SK-N-SH treated with all-trans-retinoic acid at 6 μM for 48 hours (cell line): Measurements from ENCODE around the gene PLD1.

Experiments
- ATAC-seq: fragments of 200-7000 bp; cut with Tn5 transposase; 3 replicates; pipeline ENCODE4 v1.9.1; 2020; ENCODE audit warnings: mild to moderate bottlenecking, moderate library complexity
- ARNTL ChIP-seq: fragments of 450-650 bp; formaldehyde crosslinking; IDR thresholded peaks from 2 replicates; pipeline ENCODE4 v1.5.0; 2020; ENCODE audit warnings: low read depth, mild to moderate bottlenecking, moderate library complexity, borderline replicate concordance
- BACH2 ChIP-seq: fragments of 250-450 bp; sonication (Bioruptor Pico); IDR thresholded peaks from 2 replicates; pipeline ENCODE4 v1.9.0; 2021; ENCODE audit warnings: mild to moderate bottlenecking, borderline replicate concordance
- CSDC2 ChIP-seq: fragments of 250-450 bp; sonication (Bioruptor Pico); IDR thresholded peaks from 2 replicates; pipeline ENCODE4 v1.5.0; 2020; ENCODE audit warnings: mild to moderate bottlenecking, moderate library complexity
- ESRRG ChIP-seq: fragments of 250-450 bp; sonication (Bioruptor Pico); IDR thresholded peaks from 2 replicates; pipeline ENCODE4 v1.6.1; 2021; ENCODE audit warnings: mild to moderate bottlenecking
- GLIS3 ChIP-seq: fragments of 250-450 bp; sonication (Bioruptor Pico); IDR thresholded peaks from 2 replicates; pipeline ENCODE4 v1.5.0; 2020; ENCODE audit warnings: mild to moderate bottlenecking, moderate library complexity
- ISL1 ChIP-seq: fragments of 250-450 bp; sonication (Bioruptor Pico); IDR thresholded peaks from 2 replicates; pipeline ENCODE4 v2.1.2; 2022; ENCODE audit warnings: mild to moderate bottlenecking, moderate library complexity
- OSR1 ChIP-seq: fragments of 250-450 bp; sonication (Bioruptor Pico); IDR thresholded peaks from 2 replicates; pipeline ENCODE4 v1.8.0; 2022; ENCODE audit warnings: moderate library complexity, mild to moderate bottlenecking, inconsistent platforms
- PPARA ChIP-seq: fragments of 250-450 bp; sonication (Bioruptor Pico); IDR thresholded peaks from 2 replicates; pipeline ENCODE4 v1.5.0; 2020; ENCODE audit warnings: mild to moderate bottlenecking, borderline replicate concordance
- RARB ChIP-seq: fragments of 250-450 bp; sonication (Bioruptor Pico); IDR thresholded peaks from 2 replicates; pipeline ENCODE4 v1.8.0; 2021; ENCODE audit warnings: mild to moderate bottlenecking, moderate library complexity
- SNAI2 ChIP-seq: fragments of 250-450 bp; sonication (Bioruptor Pico); IDR thresholded peaks from 2 replicates; pipeline ENCODE4 v1.5.0; 2020; ENCODE audit warnings: mild to moderate bottlenecking, moderate library complexity
- TCF4 ChIP-seq: fragments of 250-450 bp; sonication (Bioruptor Pico); IDR thresholded peaks from 2 replicates; pipeline ENCODE4 v1.8.0; 2021; ENCODE audit warnings: mild to moderate bottlenecking, moderate library complexity, borderline replicate concordance
- TOX ChIP-seq: fragments of 250-450 bp; sonication (Bioruptor Pico); IDR thresholded peaks from 2 replicates; pipeline ENCODE4 v1.8.0; 2021; ENCODE audit warnings: mild to moderate bottlenecking, moderate library complexity, borderline replicate concordance
- ZC3H10 ChIP-seq: fragments of 250-450 bp; sonication (Bioruptor Pico); IDR thresholded peaks from 2 replicates; pipeline ENCODE4 v1.5.1; 2021; ENCODE audit warnings: mild to moderate bottlenecking, moderate library complexity
- ZFP30 ChIP-seq: fragments of 450-650 bp; formaldehyde crosslinking; IDR thresholded peaks from 2 replicates; pipeline ENCODE4 v1.5.0; 2022; ENCODE audit warnings: mild to moderate bottlenecking, moderate library complexity
- ZNF565 ChIP-seq: fragments of 450-650 bp; formaldehyde crosslinking; conservative IDR thresholded peaks from 2 replicates; pipeline ENCODE4 v1.5.0; 2020; ENCODE audit warnings: low read depth, mild to moderate bottlenecking, moderate library complexity
- ZNF8 ChIP-seq: fragments of 450-650 bp; formaldehyde crosslinking; IDR thresholded peaks from 2 replicates; pipeline ENCODE4 v1.5.0; 2020; ENCODE audit warnings: mild to moderate bottlenecking, moderate library complexity
- TF ChIP-seq, protein P1 (sequence below): fragments of 250-450 bp; sonication (Bioruptor Pico); IDR thresholded peaks from 2 replicates; pipeline ENCODE4 v1.5.1; 2020; ENCODE audit warnings: low read depth, mild to moderate bottlenecking, moderate library complexity
- TF ChIP-seq, protein P2 (sequence below): fragments of 250-450 bp; sonication (Bioruptor Pico); IDR thresholded peaks from 2 replicates; pipeline ENCODE4 v1.8.0; 2021; ENCODE audit warnings: low read depth, mild to moderate bottlenecking, moderate library complexity, borderline replicate concordance
- TF ChIP-seq, protein P3 (sequence below): fragments of 250-450 bp; sonication (Bioruptor Pico); IDR thresholded peaks from 2 replicates; pipeline ENCODE4 v1.5.1; 2021; ENCODE audit warnings: mild to moderate bottlenecking, moderate library complexity
- TF ChIP-seq, protein P4 (sequence below): fragments of 250-450 bp; sonication (Bioruptor Pico); IDR thresholded peaks from 2 replicates; pipeline ENCODE4 v1.5.0; 2020; ENCODE audit warnings: mild to moderate bottlenecking, moderate library complexity

The PLD1 gene

DNA sequence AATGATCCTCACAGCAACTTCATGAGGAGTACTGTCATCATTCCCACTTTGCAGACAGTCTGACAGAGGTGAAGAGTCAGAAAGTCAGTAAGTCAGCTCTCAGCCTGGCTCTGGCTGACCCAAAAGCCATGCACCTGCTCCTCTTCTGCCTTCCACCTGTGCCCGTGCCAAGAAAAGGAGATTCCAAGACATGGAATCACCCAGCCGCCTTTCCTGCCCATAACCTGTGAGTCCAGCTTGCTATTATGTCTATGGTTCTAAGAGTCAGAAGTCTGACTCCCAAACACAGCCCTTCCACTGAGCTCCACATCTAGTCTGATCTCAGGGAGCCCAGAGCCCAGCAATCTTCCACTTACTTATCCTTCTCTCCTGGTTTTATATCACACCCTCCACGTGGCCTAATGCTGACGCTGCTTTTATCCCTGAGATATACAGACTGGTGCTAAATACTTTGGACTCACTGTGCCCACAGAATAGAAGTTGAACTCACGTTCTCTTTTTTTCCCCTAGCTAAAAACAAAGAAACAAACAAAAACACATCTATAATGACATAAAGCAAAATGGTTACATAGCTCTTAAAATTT, 66.0 kb downstream of the PLD1 start:
- TF ChIP-seq ZC3H10 (CRISPR knock-in tag) (no peak), SNAI2 (CRISPR knock-in tag) (no peak), BACH2 (no peak), CSDC2 (CRISPR knock-in tag) (no peak), RARB (no peak), TCF4 (CRISPR knock-in tag) (no peak), ZNF8 (CRISPR knock-in tag) (no peak), ESRRG (CRISPR knock-in tag) (no peak), ZFP30 (CRISPR knock-in tag) (no peak), ARNTL (CRISPR knock-in tag) (no peak), ISL1 (no peak), ZNF565 (CRISPR knock-in tag) (no peak), OSR1 (CRISPR knock-in tag) (no peak)
- TF ChIP-seq, protein P1, sequence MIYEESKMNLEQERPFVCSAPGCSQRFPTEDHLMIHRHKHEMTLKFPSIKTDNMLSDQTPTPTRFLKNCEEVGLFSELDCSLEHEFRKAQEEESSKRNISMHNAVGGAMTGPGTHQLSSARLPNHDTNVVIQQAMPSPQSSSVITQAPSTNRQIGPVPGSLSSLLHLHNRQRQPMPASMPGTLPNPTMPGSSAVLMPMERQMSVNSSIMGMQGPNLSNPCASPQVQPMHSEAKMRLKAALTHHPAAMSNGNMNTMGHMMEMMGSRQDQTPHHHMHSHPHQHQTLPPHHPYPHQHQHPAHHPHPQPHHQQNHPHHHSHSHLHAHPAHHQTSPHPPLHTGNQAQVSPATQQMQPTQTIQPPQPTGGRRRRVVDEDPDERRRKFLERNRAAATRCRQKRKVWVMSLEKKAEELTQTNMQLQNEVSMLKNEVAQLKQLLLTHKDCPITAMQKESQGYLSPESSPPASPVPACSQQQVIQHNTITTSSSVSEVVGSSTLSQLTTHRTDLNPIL (CRISPR knock-in tag) = no peak
- TF ChIP-seq, protein P2, sequence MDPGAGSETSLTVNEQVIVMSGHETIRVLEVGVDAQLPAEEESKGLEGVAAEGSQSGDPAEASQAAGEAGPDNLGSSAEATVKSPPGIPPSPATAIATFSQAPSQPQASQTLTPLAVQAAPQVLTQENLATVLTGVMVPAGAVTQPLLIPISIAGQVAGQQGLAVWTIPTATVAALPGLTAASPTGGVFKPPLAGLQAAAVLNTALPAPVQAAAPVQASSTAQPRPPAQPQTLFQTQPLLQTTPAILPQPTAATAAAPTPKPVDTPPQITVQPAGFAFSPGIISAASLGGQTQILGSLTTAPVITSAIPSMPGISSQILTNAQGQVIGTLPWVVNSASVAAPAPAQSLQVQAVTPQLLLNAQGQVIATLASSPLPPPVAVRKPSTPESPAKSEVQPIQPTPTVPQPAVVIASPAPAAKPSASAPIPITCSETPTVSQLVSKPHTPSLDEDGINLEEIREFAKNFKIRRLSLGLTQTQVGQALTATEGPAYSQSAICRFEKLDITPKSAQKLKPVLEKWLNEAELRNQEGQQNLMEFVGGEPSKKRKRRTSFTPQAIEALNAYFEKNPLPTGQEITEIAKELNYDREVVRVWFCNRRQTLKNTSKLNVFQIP (CRISPR knock-in tag) = no peak

DNA sequence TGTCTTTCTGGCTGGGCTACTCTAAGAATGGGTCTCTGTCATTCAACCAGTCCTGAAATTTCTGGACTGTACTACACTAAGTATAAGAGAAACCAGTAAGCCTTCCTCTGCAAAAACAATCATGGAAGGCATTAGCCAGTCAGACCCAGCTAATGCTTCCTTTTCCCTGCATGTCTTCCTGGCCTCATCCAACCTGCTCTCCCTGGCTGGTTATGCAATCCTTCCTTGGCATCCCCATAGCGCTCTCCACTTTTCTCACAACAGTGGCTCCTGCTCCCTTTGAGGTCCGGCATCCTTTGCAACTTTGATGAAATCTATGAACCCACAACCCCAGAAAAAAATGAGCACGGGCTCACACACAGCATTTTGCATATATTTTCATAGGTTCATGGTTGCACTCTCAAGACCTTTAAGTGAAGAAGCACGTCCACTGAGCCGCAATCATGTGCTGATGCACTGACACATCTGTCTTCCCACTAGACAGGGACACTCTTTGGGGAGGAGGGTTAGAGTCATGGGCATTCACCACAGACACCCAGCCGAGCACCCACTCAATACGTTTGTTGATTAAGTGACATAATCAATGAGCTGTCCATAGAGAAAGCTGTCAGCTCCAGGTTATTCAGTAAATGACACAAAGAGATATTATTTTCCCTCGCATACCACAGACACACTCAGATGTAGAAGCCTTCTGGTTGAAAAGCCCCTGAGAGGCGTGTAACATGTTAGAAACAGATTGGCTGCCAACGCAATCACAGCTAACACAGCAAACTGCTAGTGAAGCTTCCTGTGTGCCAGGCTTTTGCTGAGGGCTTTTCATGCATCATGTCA, 66.7 kb downstream of the PLD1 start:
- TF ChIP-seq ESRRG (CRISPR knock-in tag) (no peak), SNAI2 (CRISPR knock-in tag) (no peak), TOX (no peak)
- TF ChIP-seq, protein P3, sequence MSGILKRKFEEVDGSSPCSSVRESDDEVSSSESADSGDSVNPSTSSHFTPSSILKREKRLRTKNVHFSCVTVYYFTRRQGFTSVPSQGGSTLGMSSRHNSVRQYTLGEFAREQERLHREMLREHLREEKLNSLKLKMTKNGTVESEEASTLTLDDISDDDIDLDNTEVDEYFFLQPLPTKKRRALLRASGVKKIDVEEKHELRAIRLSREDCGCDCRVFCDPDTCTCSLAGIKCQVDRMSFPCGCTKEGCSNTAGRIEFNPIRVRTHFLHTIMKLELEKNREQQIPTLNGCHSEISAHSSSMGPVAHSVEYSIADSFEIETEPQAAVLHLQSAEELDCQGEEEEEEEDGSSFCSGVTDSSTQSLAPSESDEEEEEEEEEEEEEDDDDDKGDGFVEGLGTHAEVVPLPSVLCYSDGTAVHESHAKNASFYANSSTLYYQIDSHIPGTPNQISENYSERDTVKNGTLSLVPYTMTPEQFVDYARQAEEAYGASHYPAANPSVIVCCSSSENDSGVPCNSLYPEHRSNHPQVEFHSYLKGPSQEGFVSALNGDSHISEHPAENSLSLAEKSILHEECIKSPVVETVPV (CRISPR knock-in tag) = no peak

More for the DNA sequence above, 66.0 kb downstream of the PLD1 start:
- no peak for ATAC-seq

DNA sequence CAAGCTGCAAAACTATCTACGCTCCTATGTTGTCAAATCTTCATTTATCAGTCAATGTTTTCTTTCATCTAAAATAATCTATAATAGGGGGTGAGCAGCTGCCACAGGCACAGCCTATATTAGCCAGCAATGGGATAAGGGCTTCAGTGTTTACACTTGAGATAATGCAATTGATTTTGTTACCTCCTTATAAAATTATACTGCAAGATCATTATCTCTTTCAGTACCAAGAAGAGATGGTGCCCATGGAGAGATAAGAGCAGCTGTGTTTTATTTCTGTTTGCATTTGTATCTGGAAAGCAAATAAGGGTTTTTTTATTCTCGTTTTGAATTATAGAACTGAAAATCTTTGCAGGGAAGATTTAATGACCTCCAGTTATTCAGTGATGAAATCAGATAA, 68.9 kb downstream of the PLD1 start:
- TF ChIP-seq CSDC2 (CRISPR knock-in tag) = no peak
- TF ChIP-seq, protein P2 (CRISPR knock-in tag) = no peak
- TF ChIP-seq SNAI2 (CRISPR knock-in tag) = no peak
- TF ChIP-seq ZC3H10 (CRISPR knock-in tag) = no peak
- peak; percentile 67; the same call in 1 of the 2 replicates for TF ChIP-seq TCF4 (CRISPR knock-in tag)
- TF ChIP-seq, protein P4, sequence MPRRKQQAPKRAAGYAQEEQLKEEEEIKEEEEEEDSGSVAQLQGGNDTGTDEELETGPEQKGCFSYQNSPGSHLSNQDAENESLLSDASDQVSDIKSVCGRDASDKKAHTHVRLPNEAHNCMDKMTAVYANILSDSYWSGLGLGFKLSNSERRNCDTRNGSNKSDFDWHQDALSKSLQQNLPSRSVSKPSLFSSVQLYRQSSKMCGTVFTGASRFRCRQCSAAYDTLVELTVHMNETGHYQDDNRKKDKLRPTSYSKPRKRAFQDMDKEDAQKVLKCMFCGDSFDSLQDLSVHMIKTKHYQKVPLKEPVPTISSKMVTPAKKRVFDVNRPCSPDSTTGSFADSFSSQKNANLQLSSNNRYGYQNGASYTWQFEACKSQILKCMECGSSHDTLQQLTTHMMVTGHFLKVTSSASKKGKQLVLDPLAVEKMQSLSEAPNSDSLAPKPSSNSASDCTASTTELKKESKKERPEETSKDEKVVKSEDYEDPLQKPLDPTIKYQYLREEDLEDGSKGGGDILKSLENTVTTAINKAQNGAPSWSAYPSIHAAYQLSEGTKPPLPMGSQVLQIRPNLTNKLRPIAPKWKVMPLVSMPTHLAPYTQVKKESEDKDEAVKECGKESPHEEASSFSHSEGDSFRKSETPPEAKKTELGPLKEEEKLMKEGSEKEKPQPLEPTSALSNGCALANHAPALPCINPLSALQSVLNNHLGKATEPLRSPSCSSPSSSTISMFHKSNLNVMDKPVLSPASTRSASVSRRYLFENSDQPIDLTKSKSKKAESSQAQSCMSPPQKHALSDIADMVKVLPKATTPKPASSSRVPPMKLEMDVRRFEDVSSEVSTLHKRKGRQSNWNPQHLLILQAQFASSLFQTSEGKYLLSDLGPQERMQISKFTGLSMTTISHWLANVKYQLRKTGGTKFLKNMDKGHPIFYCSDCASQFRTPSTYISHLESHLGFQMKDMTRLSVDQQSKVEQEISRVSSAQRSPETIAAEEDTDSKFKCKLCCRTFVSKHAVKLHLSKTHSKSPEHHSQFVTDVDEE (CRISPR knock-in tag) = peak; percentile 80; the same call in 1 of the 2 replicates
- TF ChIP-seq ZNF565 (CRISPR knock-in tag) = no peak
- TF ChIP-seq, protein P1 (CRISPR knock-in tag) = no peak
- no peak for TF ChIP-seq ESRRG (CRISPR knock-in tag)
- TF ChIP-seq GLIS3 (CRISPR knock-in tag) = no peak
- TF ChIP-seq TOX = no peak
- TF ChIP-seq, protein P3 (CRISPR knock-in tag) = no peak
- TF ChIP-seq BACH2 = no peak
- peak; percentile 21; the same call in 1 of the 2 replicates for TF ChIP-seq ISL1
- TF ChIP-seq ARNTL (CRISPR knock-in tag) = no peak
- no peak for TF ChIP-seq OSR1 (CRISPR knock-in tag)
- no peak for TF ChIP-seq ZFP30 (CRISPR knock-in tag)
- TF ChIP-seq ZNF8 (CRISPR knock-in tag) = no peak
- no peak for TF ChIP-seq PPARA
- no peak for ATAC-seq

More for the DNA sequence above, 66.7 kb downstream of the PLD1 start:
- no peak for ATAC-seq
